Ecto neural progenitor cell (in vitro differentiated cells): Measurements from ENCODE around the gene ELMO3.
A peak's percentile ranks its signal among the peaks of the same experiment; 100 is the strongest.

Source experiments
- DNase-seq: peaks from one replicate; pipeline ENCODE4 v3.0.0-alpha.2; 2018; ENCODE audit warnings: low spot score

The ELMO3 gene

GRCh38 chr16:67199011-67199807, at the start of gene ELMO3:
ELMO3 (plus strand) TSS chr16:67199131; CDS start chr16:67199327, 196 bp downstream.
- DNase-seq, result peak; percentile 84

GRCh38 chr16:67149276-67150046, 49.5 kb upstream of the ELMO3 start:
- no peak for DNase-seq

- DNase-seq, result peak; percentile 84
Observed at GRCh38 chr16:67150047-67150832, 48.7 kb upstream of the ELMO3 start.

GRCh38 chr16:67150833-67151396, 48.0 kb upstream of the ELMO3 start, which contains the start of gene B3GNT9:
B3GNT9 (minus strand) TSS chr16:67150998; CDS start chr16:67150485, 513 bp downstream.
- no peak for DNase-seq

- DNase-seq, result no peak
Observed at GRCh38 chr16:67151431-67152097, 47.4 kb upstream of the ELMO3 start.

- no peak for DNase-seq
Observed at GRCh38 chr16:67154578-67155294, 44.2 kb upstream of the ELMO3 start.

- peak; percentile 92 for DNase-seq
Observed at GRCh38 chr16:67155295-67156142, 43.4 kb upstream of the ELMO3 start.

GRCh38 chr16:67156143-67156844, 42.6 kb upstream of the ELMO3 start:
- DNase-seq, result no peak

GRCh38 chr16:67157106-67157748, 41.7 kb upstream of the ELMO3 start:
- no peak for DNase-seq

- no peak for DNase-seq
Observed at GRCh38 chr16:67157892-67158635, 40.9 kb upstream of the ELMO3 start.

GRCh38 chr16:67158637-67159600, 40.0 kb upstream of the ELMO3 start:
- peak; percentile 63 for DNase-seq

GRCh38 chr16:67161595-67162058, 37.3 kb upstream of the ELMO3 start:
- DNase-seq, result no peak

GRCh38 chr16:67162506-67163163, 36.3 kb upstream of the ELMO3 start:
- DNase-seq, result peak; percentile 61

GRCh38 chr16:67163164-67163998, 35.5 kb upstream of the ELMO3 start:
- peak; percentile 72 for DNase-seq

- no peak for DNase-seq
Observed at GRCh38 chr16:67163999-67164558, 34.9 kb upstream of the ELMO3 start.
